HL-60/S4 treated with phorbol 12-myristate 13-acetate at 8.2 ng/mL for 4 days and 3 days (cell line): ENCODE data around the gene TMC5.
"Not testable (repeated sequence)": the region's sequence is repeated elsewhere in the genome, so short reads cannot be mapped to it uniquely, and the experiment has no call there.

Source experiments
- in situ Hi-C: fragments of 300-500 bp; cut with MboI; formaldehyde crosslinking; loops from 2 replicates; pipeline ENCODE4 v1.15.0; 2022; ENCODE audit warnings: low sequenced_read_pairs

The TMC5 gene, protein sequence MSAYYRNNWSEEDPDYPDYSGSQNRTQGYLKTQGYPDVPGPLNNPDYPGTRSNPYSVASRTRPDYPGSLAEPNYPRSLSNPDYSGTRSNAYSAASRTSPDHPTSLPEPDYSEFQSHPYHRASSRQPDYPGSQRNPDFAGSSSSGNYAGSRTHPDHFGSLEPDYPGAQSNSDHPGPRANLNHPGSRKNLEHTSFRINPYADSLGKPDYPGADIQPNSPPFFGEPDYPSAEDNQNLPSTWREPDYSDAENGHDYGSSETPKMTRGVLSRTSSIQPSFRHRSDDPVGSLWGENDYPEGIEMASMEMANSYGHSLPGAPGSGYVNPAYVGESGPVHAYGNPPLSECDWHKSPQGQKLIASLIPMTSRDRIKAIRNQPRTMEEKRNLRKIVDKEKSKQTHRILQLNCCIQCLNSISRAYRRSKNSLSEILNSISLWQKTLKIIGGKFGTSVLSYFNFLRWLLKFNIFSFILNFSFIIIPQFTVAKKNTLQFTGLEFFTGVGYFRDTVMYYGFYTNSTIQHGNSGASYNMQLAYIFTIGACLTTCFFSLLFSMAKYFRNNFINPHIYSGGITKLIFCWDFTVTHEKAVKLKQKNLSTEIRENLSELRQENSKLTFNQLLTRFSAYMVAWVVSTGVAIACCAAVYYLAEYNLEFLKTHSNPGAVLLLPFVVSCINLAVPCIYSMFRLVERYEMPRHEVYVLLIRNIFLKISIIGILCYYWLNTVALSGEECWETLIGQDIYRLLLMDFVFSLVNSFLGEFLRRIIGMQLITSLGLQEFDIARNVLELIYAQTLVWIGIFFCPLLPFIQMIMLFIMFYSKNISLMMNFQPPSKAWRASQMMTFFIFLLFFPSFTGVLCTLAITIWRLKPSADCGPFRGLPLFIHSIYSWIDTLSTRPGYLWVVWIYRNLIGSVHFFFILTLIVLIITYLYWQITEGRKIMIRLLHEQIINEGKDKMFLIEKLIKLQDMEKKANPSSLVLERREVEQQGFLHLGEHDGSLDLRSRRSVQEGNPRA

GRCh38 chr16:19417640-19418039 lies at the start of gene TMC5:
TSS of gene TMC5 (plus strand) at chr16:19417883. CDS start at chr16:19440039, 22,156 bp downstream.
- in situ Hi-C loops = no loop called here

DNA sequence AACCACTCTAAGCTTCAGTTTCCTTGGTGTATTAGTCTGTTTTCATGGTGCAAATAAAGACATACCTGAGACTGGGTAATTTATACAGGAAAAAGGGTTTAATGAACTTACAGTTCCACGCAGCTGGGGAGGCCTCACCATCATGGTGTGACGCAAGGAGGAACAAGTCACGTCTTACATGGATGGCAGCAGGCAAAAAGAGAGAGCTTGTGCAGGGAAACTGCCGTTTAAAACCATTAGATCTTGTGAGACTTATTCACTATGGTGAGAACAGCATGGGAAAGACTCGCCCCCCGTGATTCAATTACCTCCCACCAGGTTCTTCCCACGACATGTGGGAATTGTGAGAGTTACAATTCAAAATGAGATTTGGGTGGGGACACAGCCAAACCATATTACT lies 45.1 kb upstream of the TMC5 start:
- in situ Hi-C loops = loop anchor here (25.0 kb wide), 1 partner anchor 90 kb away; no protein-coding TSS in a partner anchor

- in situ Hi-C loops = loop anchor here (25.0 kb wide), 1 partner anchor 88 kb away; no protein-coding TSS in a partner anchor
Observed at GRCh38 chr16:19374402-19374801, 43.3 kb upstream of the TMC5 start.

DNA sequence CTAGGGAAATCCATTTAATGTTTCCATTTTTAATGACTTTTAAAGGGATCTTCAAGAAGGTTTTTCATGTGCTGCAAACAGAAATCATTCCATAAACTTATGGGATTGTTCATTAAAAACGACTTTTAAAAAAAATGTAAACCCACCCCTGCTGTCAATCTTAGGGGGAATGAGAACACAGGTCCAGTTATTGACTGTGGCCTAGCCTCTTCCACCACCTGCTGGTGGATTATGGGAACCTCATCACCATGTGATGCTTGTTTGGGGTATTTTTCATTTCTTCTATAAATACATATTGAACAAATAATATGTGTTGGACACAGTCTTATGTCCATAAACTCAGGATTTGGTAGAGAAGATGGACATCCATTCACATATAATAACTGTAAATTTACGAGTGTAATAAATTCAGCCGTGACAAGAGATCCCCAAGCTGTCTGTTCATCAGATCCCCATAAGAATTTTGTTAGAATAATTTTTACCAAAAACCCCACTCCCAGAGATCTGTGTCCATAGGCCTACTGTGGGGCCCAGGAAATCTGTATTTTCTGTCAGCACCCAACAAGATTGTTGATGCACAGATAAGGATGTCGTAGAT lies 42.0 kb upstream of the TMC5 start:
- in situ Hi-C loops = loop anchor here (5.0 kb wide), 1 partner anchor 298 kb away; no protein-coding TSS in a partner anchor

DNA sequence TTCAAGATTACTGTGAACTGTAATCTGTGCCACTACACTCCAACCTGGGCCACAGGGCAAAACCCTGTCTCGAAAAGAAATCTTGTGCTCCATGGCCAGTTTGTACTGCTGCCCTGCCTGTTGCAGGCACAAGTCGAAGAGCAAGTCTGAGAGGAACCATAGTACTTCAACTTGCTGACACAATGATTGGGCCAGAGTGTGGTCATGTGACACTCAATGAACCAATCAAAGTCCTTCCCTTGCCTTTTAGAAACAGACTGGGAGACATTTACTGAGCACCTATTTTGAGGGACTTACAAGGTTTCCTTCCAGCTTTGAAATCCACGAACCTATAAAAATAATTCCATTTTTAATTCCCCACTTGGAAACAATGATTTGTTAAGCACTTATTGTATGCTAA lies 39.8 kb upstream of the TMC5 start:
- in situ Hi-C loops = loop anchor here (5.0 kb wide), 1 partner anchor 301 kb away; no protein-coding TSS in a partner anchor

GRCh38 chr16:19378511-19378910 lies 39.2 kb upstream of the TMC5 start:
- in situ Hi-C loops = loop anchor here (5.0 kb wide), 1 partner anchor 301 kb away; no protein-coding TSS in a partner anchor

GRCh38 chr16:19379838-19380237 lies 37.8 kb upstream of the TMC5 start:
- in situ Hi-C loops = loop anchor here (5.0 kb wide), 1 partner anchor 303 kb away; no protein-coding TSS in a partner anchor

DNA sequence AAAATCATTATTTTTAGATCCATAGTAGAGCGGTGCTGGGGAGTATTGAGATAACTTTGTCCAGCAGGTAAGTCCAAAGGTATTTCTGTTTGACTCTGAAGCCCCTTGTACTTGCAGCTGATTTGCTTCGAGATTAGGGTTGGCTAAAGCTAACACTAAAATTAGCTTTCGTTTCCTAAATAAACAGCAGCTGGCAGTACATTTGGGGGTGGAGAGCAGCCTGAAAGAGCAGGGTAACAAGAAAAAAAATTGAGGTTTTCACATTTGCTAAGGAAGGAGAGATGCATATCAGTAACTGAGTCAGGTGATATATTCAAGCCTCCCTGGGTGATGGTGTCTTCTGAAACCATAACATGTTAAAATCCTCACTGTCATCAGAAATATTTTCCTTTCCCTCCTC lies 37.4 kb upstream of the TMC5 start:
- in situ Hi-C loops = no loop called here

GRCh38 chr16:19382084-19382801 lies 35.4 kb upstream of the TMC5 start:
- in situ Hi-C loops = no loop called here

DNA sequence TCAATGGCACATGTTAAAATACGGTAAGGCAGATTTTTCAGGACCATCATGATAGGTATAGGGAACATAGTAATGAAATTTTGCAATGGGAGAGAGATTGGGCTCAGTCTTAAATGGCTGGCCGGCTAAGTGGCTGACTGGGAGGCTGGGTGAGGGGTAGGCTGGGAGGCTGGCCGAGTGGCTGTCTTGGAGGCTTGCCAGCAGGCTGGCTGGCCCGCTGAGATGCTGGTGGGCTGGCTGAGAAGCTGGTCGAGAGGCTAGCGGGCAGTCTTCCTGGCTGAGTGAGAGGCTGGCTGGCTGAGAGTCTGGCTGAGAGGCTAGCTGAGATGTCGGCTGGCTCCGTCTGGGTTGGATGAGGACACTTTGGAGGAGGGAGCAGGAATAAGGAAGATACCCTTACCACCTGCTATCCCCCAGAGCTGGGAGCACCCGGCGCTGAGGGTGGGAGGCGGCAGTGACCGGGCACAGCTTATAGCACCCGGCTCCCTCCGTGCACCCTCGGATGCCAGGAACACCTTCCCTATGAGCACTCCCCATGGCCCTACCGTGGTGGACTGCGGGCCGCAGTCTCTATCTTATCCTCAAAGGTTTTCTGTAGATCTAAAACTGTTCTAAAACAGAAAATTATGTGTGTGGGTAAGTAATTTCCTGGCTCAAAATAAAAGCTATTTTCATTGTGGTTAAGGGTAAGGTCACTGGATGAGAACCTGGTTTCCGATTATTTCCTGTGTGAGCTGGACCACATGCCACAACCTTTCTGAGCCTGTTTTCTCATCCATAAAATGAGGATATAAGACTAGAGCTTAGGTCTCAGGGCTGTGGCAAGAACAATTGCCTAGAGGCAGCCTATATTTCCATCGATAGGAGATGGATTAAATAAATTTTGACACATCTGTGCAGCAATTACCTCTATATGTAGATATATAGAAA lies 34.5 kb upstream of the TMC5 start:
- in situ Hi-C loops = no loop called here

- in situ Hi-C loops = no loop called here
Observed at GRCh38 chr16:19384656-19385055, 33.0 kb upstream of the TMC5 start.

GRCh38 chr16:19386525-19386924 lies 31.2 kb upstream of the TMC5 start:
- in situ Hi-C loops = no loop called here

- in situ Hi-C loops = no loop called here
Observed at GRCh38 chr16:19389246-19389645, 28.4 kb upstream of the TMC5 start.

GRCh38 chr16:19391185-19391776 lies 26.4 kb upstream of the TMC5 start:
- in situ Hi-C loops = not testable (repeated sequence)

GRCh38 chr16:19392352-19392751 lies 25.3 kb upstream of the TMC5 start:
- in situ Hi-C loops = no loop called here

DNA sequence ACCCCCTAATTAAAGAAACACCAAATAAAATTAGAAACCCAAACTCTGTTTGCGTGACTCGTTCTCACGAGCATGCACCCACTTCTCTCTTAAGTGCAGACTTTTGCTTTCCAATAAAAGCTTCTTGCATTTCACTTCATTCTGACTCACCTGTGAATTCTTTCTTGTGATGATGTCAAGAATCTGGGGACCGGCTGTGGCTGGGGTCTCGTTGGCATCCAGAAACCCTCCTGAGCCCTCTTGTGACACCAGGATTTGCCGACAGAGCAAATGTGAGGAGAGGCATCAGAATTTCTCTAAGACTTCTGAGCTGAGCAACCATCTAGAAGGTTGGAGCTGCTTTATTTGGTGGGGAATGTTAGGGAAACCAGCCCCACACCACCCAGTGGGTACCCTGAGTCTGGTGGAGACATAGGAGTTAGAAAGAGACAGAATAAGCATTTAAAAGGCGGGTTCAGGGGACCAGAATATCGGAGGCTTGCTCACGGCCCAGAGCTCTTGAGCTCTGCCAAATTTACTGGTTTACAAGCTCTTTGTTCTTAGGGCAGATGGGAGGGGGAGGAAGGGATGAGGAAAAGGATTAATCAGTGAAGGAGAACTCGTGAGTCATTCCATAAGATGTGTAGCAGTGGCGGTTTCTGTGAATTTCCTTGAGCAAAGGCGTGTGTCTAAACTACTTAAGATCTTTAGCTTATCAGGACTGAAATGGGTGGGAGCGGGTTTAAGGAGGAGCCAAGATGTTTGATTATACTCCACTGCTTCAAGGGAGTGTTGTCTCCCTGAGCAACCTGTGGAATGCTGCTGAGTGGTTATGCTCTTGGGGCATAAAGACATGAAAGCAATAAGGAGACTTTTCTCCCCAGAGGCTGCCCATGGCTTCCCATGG lies 24.2 kb upstream of the TMC5 start:
- in situ Hi-C loops = no loop called here

- in situ Hi-C loops = not testable (repeated sequence)
Observed at GRCh38 chr16:19395646-19396267, 21.9 kb upstream of the TMC5 start.
